ENCODE data around the gene FICD. TPM values are rescaled to one million over a fixed set of nuclear protein-coding genes. Genes with fewer than 3 reads are reported as not detected.

Gene FICD
- total RNA-seq, 1 donor from 2014 or later: 3.6 TPM

- peaks cover 9% of the 10 kb centered on the region for H3K9me3 Mint-ChIP-seq (ENCODE audit: low read depth)
- H3K4me1 Mint-ChIP-seq (ENCODE audit: low read depth): no peaks in the 10 kb centered on the region
- DNase-seq (ENCODE audit: low spot score, unreplicated experiment): no peak
- peaks cover 3% of the 10 kb centered on the region for H3K27me3 Mint-ChIP-seq
- H3K4me3 Mint-ChIP-seq (ENCODE audit: low read depth): no peak overlapping the region
- H3K36me3 Mint-ChIP-seq (ENCODE audit: insufficient read depth): no peaks in the 10 kb centered on the region
- no peak for TF ChIP-seq CTCF (IDR thresholded peaks at IDR 0.05; ENCODE audit: unreplicated experiment)
- no peak overlapping the region for H3K27ac Mint-ChIP-seq
Measured at GRCh38 chr12:108507971-108508642, 7.0 kb upstream of the FICD start.

GRCh38 chr12:108509806-108510205 is 5.3 kb upstream of the FICD start:
- no peak for DNase-seq (ENCODE audit: low spot score, unreplicated experiment)
- Mint-ChIP-seq H3K27ac (no peak overlapping the region), H3K4me1 (ENCODE audit: low read depth) (no peaks in the 10 kb centered on the region), H3K9me3 (ENCODE audit: low read depth) (no peaks in the 10 kb centered on the region), H3K4me3 (ENCODE audit: low read depth) (no peak overlapping the region), H3K36me3 (ENCODE audit: insufficient read depth) (no peaks in the 10 kb centered on the region), H3K27me3 (peaks cover 3% of the 10 kb centered on the region)
- TF ChIP-seq CTCF (IDR thresholded peaks at IDR 0.05; ENCODE audit: unreplicated experiment): no peak

- Mint-ChIP-seq H3K4me1 (ENCODE audit: low read depth) (peaks cover 1% of the 10 kb centered on the region), H3K9me3 (ENCODE audit: low read depth) (no peaks in the 10 kb centered on the region), H3K36me3 (ENCODE audit: insufficient read depth) (no peaks in the 10 kb centered on the region), H3K27me3 (peaks cover 3% of the 10 kb centered on the region), H3K27ac (no peak overlapping the region), H3K4me3 (ENCODE audit: low read depth) (no peak overlapping the region)
- no peak for TF ChIP-seq CTCF (IDR thresholded peaks at IDR 0.05; ENCODE audit: unreplicated experiment)
- no peak for DNase-seq (ENCODE audit: low spot score, unreplicated experiment)
Measured at GRCh38 chr12:108510836-108511235, 4.2 kb upstream of the FICD start.

- Mint-ChIP-seq H3K4me1 (ENCODE audit: low read depth) (peaks cover 4% of the 10 kb centered on the region), H3K27me3 (peaks cover 3% of the 10 kb centered on the region), H3K4me3 (ENCODE audit: low read depth) (no peak overlapping the region), H3K9me3 (ENCODE audit: low read depth) (no peaks in the 10 kb centered on the region), H3K27ac (no peak overlapping the region), H3K36me3 (ENCODE audit: insufficient read depth) (no peaks in the 10 kb centered on the region)
- peak; percentile 67 for DNase-seq (ENCODE audit: low spot score, unreplicated experiment)
- TF ChIP-seq CTCF (IDR thresholded peaks at IDR 0.05; ENCODE audit: unreplicated experiment): peak; percentile 87
Measured at GRCh38 chr12:108511633-108512540, 3.2 kb upstream of the FICD start.

- Mint-ChIP-seq H3K27ac (no peak overlapping the region), H3K36me3 (ENCODE audit: insufficient read depth) (peaks cover 7% of the 10 kb centered on the region), H3K27me3 (no peaks in the 10 kb centered on the region), H3K4me3 (ENCODE audit: low read depth) (peak overlapping the region; percentile 88), H3K9me3 (ENCODE audit: low read depth) (no peaks in the 10 kb centered on the region), H3K4me1 (ENCODE audit: low read depth) (peaks cover 4% of the 10 kb centered on the region)
- TF ChIP-seq CTCF (IDR thresholded peaks at IDR 0.05; ENCODE audit: unreplicated experiment): peak; percentile 8
- DNase-seq (ENCODE audit: low spot score, unreplicated experiment): no peak
Measured at GRCh38 chr12:108514468-108514972, 557 bp upstream of the FICD start.

Data from progenitor cell of endocrine pancreas (in vitro differentiated cells).